CD14-positive monocyte (primary cell): ENCODE measurements around the gene C9. TPM values are rescaled to one million over a fixed set of nuclear protein-coding genes. Genes with fewer than 3 reads are reported as not detected.

Experiments used
- DNase-seq, 3 donors: peaks; one replicate each; pipeline ENCODE4 v3.0.0-alpha.2; 2011 to 2022
- H2AFZ ChIP-seq: 2 replicates; pipeline ENCODE4 v1.6.0; 2012; ENCODE audit warnings: mild to moderate bottlenecking, low read depth, low read length, inconsistent platforms; ENCODE audit not compliant: insufficient read depth, poor library complexity, severe bottlenecking
- H3K27ac ChIP-seq, 2 donors: 1 replicate in 1 of 2; 2 replicates in 1 of 2; pipeline ENCODE4 v1.5.1; 2012 to 2013; ENCODE audit warnings: low read length in 2 of 2, control low read depth in 1 of 2, inconsistent platforms in 1 of 2, low read depth in 1 of 2, mild to moderate bottlenecking in 1 of 2
- H3K27me3 ChIP-seq, 2 donors: one replicate each; pipeline versions ENCODE4 v1.6.0 to v1.6.1; 2011 to 2013; ENCODE audit warnings: low read length in 2 of 2; ENCODE audit not compliant: control insufficient read depth in 2 of 2, insufficient read depth in 2 of 2
- H3K36me3 ChIP-seq, 2 donors: replicated peaks in 1 of 2; 1 replicate in 1 of 2; 2 replicates in 1 of 2; pipeline versions ENCODE4 v1.5.1 to v1.6.1; 2012 to 2013; ENCODE audit warnings: low read length in 2 of 2, control low read depth in 1 of 2, inconsistent platforms in 1 of 2, mild to moderate bottlenecking in 1 of 2; ENCODE audit not compliant: insufficient read depth in 2 of 2, control insufficient read depth in 1 of 2
- H3K4me1 ChIP-seq, 2 donors: 1 replicate in 1 of 2; 2 replicates in 1 of 2; pipeline versions ENCODE4 v1.5.1 to v1.6.1; 2012 to 2013; ENCODE audit warnings: low read length in 2 of 2, control low read depth in 1 of 2, inconsistent platforms in 1 of 2, mild to moderate bottlenecking in 1 of 2, moderate library complexity in 1 of 2; ENCODE audit not compliant: insufficient read depth in 2 of 2, control insufficient read depth in 1 of 2
- H3K4me2 ChIP-seq: replicated peaks from 2 replicates; pipeline ENCODE3; 2012; ENCODE audit warnings: low read length, moderate library complexity, mild to moderate bottlenecking; ENCODE audit not compliant: poor library complexity, severe bottlenecking; ENCODE audit errors: extremely low read depth
- H3K4me3 ChIP-seq, 3 experiments: fragments of 200-600 bp in 1 of 3; sonication (generic) in 1 of 3; replicated peaks in 1 of 3; 1 replicate in 2 of 3; 2 replicates in 1 of 3; pipeline ENCODE4 v1.5.1; 2011 to 2013; ENCODE audit warnings: low read length in 3 of 3, mild to moderate bottlenecking in 3 of 3, control low read depth in 2 of 3, low read depth in 2 of 3, inconsistent platforms in 1 of 3, moderate library complexity in 1 of 3
- H3K79me2 ChIP-seq: 2 replicates; pipeline ENCODE4 v1.6.0; 2012; ENCODE audit warnings: mild to moderate bottlenecking, control low read depth, inconsistent platforms, low read length, moderate library complexity; ENCODE audit not compliant: insufficient read depth
- H3K9ac ChIP-seq: 2 replicates; pipeline ENCODE4 v1.6.0; 2017; ENCODE audit warnings: low read length, mild to moderate bottlenecking; ENCODE audit not compliant: insufficient read depth, poor library complexity, severe bottlenecking
- H3K9me3 ChIP-seq, 2 donors: replicated peaks in 1 of 2; 1 replicate in 1 of 2; 2 replicates in 1 of 2; pipeline versions ENCODE4 v1.5.1 to v1.6.1; 2012 to 2013; ENCODE audit warnings: low read length in 2 of 2, control low read depth in 1 of 2; ENCODE audit not compliant: control insufficient read depth in 1 of 2, insufficient read depth in 1 of 2
- H4K20me1 ChIP-seq: 2 replicates; pipeline ENCODE4 v1.6.0; 2012; ENCODE audit warnings: mild to moderate bottlenecking, low read length, control low read depth, moderate library complexity; ENCODE audit not compliant: insufficient read depth
- H3K27ac Mint-ChIP-seq, 7 donors: one replicate each; pipeline ENCODE4 v1.8.0; 2020; ENCODE audit warnings: mild to moderate bottlenecking in 7 of 7, mixed read lengths in 7 of 7, moderate library complexity in 6 of 7, inconsistent platforms in 2 of 7
- H3K27me3 Mint-ChIP-seq, 3 donors: one replicate each; pipeline ENCODE4 v1.8.0; 2021 to 2022; ENCODE audit warnings: low read depth in 3 of 3, mild to moderate bottlenecking in 3 of 3, mixed read lengths in 3 of 3, moderate library complexity in 3 of 3, inconsistent platforms in 1 of 3
- H3K36me3 Mint-ChIP-seq, 2 donors: one replicate each; pipeline ENCODE4 v1.8.0; 2020; ENCODE audit warnings: mixed read lengths in 2 of 2, inconsistent platforms in 1 of 2, mild to moderate bottlenecking in 1 of 2
- H3K4me1 Mint-ChIP-seq: one replicate; pipeline ENCODE4 v1.8.0; 2020; ENCODE audit warnings: mild to moderate bottlenecking, mixed read lengths
- H3K4me3 Mint-ChIP-seq, 2 donors: one replicate each; pipeline ENCODE4 v1.8.0; 2020; ENCODE audit warnings: mild to moderate bottlenecking in 2 of 2, mixed read lengths in 2 of 2, moderate library complexity in 1 of 2
- H3K9me3 Mint-ChIP-seq, 7 donors: one replicate each; pipeline ENCODE4 v1.8.0; 2020 to 2022; ENCODE audit warnings: mixed read lengths in 7 of 7, mild to moderate bottlenecking in 6 of 7, moderate library complexity in 6 of 7, inconsistent platforms in 2 of 7
- CTCF ChIP-seq: fragments of 200-600 bp; IDR thresholded peaks from one replicate; pipeline ENCODE4 v1.8.0; 2022; ENCODE audit warnings: antibody characterized with exemption, mild to moderate bottlenecking
- WGBS: methylation state at CpG from one replicate; pipeline ENCODE4 v1.1.5; 2013; ENCODE audit warnings: missing lambda C conversion rate; ENCODE audit not compliant: insufficient coverage; 5-methylcytosine and 5-hydroxymethylcytosine counted together
- intact Hi-C, 2 donors: fragments of 100-400 bp; cut with micrococcal nuclease; formaldehyde crosslinking; loops; one replicate each; pipeline versions ENCODE4 v1.15.0 to v1.15.1; 2023
- polyA plus RNA-seq, 3 donors: library from polyadenylated mRNA; depleted of rRNA in 1 of 3; unstranded in 2 of 3; stranded (reverse) in 1 of 3; fragments of 300-500 nt in 2 of 3; fragments of >200 nt in 1 of 3; fragmentation: Illumina TruSeq in 2 of 3; gene quantifications; 1 replicate in 2 of 3; 2 replicates in 1 of 3; pipeline ENCODE4 v1.2.3, GENCODE V29; 2012 to 2021

C9 gene
- polyA plus RNA-seq, 3 donors, result not detected

GRCh38 chr5:39342460-39342859 is 21.8 kb downstream of the C9 start:
- Histone ChIP-seq H4K20me1 (no peaks in the 10 kb centered on the region), H3K4me2 (no peak overlapping the region), H3K9me3 (no peaks in the 10 kb centered on the region), H3K4me1 (no peaks in the 10 kb centered on the region), H3K27me3 (no peaks in the 10 kb centered on the region), H2AFZ (no peak overlapping the region), H3K4me3 (no peak overlapping the region), H3K27ac (no peak overlapping the region), H3K36me3 (no peaks in the 10 kb centered on the region), H3K9ac (no peak overlapping the region), H3K79me2 (no peaks in the 10 kb centered on the region)
- Mint-ChIP-seq H3K27me3 (peaks cover 0 to 5% (median 0%) of the 10 kb centered on the region in 3 donors), H3K4me3 (no peak overlapping the region), H3K27ac (no peak overlapping the region), H3K9me3 (peaks cover under 1 to 17% (median 9%) of the 10 kb centered on the region in 7 donors), H3K4me1 (no peaks in the 10 kb centered on the region), H3K36me3 (no peaks in the 10 kb centered on the region)
- no peak for DNase-seq
- intact Hi-C loops, result no loop called here
- WGBS, result no CpG with 5 or more reads among the region's 1 CpG
- TF ChIP-seq CTCF, result no peak

GRCh38 chr5:39341896-39342295 is 22.4 kb downstream of the C9 start:
- H3K27ac Mint-ChIP-seq, result no peak overlapping the region
- Histone ChIP-seq H3K4me1 (no peaks in the 10 kb centered on the region), H3K4me2 (no peak overlapping the region), H3K9me3 (no peaks in the 10 kb centered on the region), H3K9ac (no peak overlapping the region), H2AFZ (no peak overlapping the region), H3K4me3 (no peak overlapping the region), H3K36me3 (no peaks in the 10 kb centered on the region), H4K20me1 (no peaks in the 10 kb centered on the region), H3K79me2 (no peaks in the 10 kb centered on the region), H3K27ac (no peak overlapping the region), H3K27me3 (no peaks in the 10 kb centered on the region)
- H3K36me3 Mint-ChIP-seq, result no peaks in the 10 kb centered on the region
- no peaks in the 10 kb centered on the region for H3K4me1 Mint-ChIP-seq
- intact Hi-C loops, result no loop called here
- H3K4me3 Mint-ChIP-seq, result no peak overlapping the region
- H3K27me3 Mint-ChIP-seq, result peaks cover 0 to 5% (median 0%) of the 10 kb centered on the region in 3 donors
- no CpG with 5 or more reads among the region's 1 CpG for WGBS
- no peak for TF ChIP-seq CTCF
- peaks cover 0 to 17% (median 6%) of the 10 kb centered on the region in 7 donors for H3K9me3 Mint-ChIP-seq
- DNase-seq, result no peak
